HG03439 (cell line): ENCODE measurements around the gene IRF2BP1.
"Not testable (repeated sequence)": the region's sequence is repeated elsewhere in the genome, so short reads cannot be mapped to it uniquely, and the experiment has no call there.

Experiments
- ATAC-seq: cut with Tn5 transposase; IDR thresholded peaks from one replicate; pipeline ENCODE4 v1.9.1; 2021; ENCODE audit warnings: mild to moderate bottlenecking, moderate library complexity; ENCODE audit not compliant: unreplicated experiment

Gene IRF2BP1

GRCh38 chr19:45902651-45903625 is 17.0 kb upstream of the IRF2BP1 start:
- peak; percentile 85 for ATAC-seq

- no peak for ATAC-seq
Observed at GRCh38 chr19:45901912-45902650, 16.1 kb upstream of the IRF2BP1 start, which contains the start of gene MYPOP. Gene MYPOP (minus strand): TSS chr19:45902613. CDS start chr19:45901773, 840 bp downstream.

DNA sequence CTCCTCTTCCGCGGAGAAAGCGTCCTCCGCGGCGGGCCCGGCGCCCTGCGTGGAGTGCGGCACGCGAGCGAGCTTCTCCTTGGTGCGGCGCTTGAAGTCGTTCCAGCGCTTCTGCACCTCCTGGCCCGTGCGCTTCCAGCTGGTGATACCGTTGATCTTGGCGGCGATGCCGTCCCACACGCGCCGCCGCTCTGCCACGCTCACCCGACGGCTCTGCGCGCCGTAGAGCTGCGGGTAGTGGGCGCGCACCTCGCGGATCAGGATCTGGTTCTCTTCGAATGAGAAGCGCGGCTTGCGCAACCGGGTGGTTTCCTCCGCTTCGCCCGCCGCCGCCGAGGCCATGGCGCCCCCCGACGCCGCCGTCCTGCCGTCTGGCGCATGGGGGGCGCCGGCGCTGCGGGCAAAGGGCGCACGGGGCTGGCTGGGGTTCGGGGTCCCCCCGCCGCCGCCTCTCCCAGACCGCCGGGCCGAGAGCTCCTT is 15.5 kb upstream of the IRF2BP1 start:
- ATAC-seq, result no peak

GRCh38 chr19:45900738-45901431 is 14.9 kb upstream of the IRF2BP1 start:
- no peak for ATAC-seq

GRCh38 chr19:45899919-45900589 is 14.1 kb upstream of the IRF2BP1 start:
- ATAC-seq, result no peak

- no peak for ATAC-seq
Observed at GRCh38 chr19:45899253-45899652, 13.3 kb upstream of the IRF2BP1 start.

DNA sequence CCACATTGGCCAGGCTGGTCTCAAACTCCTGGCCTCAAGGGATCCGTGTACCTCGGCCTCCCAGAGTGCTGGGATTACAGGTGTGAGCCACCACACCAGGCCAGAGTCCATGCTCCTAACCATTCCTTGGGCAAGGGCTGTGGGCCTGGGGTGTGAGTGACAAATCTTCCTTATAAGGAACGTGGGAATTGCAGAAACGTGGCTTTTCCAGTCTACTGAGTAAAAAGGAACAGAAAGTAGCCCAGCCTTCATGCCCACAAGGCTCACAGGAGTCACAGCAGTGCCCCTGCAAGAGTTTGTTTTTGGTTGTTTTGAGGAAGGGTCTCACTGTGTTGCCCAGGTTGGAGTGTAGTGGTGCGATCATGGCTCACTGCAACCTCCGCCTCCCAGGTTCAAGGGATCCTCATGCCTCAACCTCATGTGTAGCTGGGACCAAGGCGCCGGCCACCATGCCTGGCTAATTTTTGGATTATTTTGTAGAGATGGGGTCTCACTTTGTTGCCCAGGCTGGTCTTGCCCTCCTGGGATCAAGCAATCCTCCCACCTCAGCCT is 11.4 kb upstream of the IRF2BP1 start:
- no peak for ATAC-seq

DNA sequence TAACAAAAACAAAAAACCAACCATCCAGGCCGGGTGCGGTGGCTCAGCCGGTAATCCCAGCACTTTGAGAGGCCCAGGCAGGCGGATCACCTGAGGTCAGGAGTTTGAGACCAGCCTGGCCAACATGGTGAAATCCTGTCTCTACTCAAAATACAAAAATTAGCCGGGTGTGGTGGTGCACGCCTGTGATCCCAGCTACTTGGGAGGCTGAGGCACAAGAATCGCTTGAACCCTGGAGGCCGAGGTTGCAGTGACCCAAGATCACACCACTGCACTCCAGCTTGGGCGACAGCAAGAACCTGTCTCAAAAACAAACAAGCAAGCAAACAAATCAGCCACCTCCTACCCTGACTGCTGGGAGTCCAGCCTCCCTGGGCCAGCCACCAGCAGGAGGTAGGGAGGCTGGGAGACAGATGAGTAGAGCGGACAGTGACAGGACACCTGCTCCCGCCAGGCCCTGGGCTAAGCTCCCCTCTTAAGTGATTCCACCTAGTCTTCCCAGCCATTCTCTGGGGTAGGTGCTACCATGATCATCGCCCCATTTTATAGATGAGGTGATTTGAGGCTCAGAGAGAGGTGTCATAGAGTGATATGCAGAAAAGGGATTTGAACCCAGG is 10.2 kb upstream of the IRF2BP1 start:
- ATAC-seq, result not testable (repeated sequence)

GRCh38 chr19:45895519-45895972 is 9.6 kb upstream of the IRF2BP1 start:
- ATAC-seq, result no peak

DNA sequence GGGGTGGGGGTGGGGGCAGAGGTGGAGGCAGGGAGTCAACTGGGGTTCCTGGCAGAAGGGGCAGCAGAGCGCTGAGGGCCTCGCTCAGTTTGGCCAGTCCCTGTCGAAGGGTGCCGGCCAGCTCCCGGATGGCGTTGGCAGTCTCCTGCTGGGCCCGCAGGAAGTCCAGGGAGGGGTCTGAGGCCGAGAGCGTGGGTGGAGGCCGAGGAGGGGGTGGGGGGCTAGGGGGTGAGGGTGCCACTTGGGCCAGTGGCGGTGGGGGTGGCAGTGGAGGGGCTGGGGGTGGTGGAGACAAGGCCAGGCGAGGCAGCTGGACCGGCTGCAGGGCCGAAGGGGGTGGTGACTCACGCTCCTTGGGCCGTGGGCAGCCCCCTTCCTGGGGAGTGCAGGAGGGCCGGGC is 4.9 kb upstream of the IRF2BP1 start:
- ATAC-seq, result no peak

GRCh38 chr19:45889210-45889885 is 3.4 kb upstream of the IRF2BP1 start:
- ATAC-seq, result no peak

DNA sequence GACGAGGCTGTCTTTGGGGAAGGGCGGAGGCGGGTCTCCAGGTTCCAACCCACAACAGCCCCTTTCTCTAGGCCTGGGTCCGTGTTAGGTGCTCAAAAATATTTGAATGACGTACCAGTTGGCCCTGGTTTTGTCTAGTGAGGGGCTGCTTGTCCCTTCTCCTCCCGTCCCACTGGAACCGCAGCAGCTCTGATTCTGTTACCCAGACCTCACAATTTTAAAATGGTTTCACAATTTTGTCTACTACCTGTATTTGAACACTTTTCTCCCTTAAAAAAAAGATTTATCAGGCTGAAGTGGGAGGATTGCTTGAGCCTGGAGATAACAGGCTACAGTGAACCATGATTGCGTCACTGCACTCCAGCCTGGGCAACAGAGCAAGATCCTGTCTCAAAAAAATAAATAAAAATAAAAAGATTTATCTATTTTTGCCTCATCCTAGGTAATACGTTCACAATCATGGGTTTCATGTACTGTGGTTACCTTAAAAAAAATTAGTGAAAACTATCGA is 1.3 kb upstream of the IRF2BP1 start:
- ATAC-seq, result no peak

GRCh38 chr19:45886427-45887199 is 672 bp upstream of the IRF2BP1 start:
- ATAC-seq, result peak; percentile 38

GRCh38 chr19:45884682-45885555 is 1.0 kb downstream of the IRF2BP1 start:
- peak; percentile 0 for ATAC-seq

GRCh38 chr19:45883881-45884681 is 1.9 kb downstream of the IRF2BP1 start:
- no peak for ATAC-seq

DNA sequence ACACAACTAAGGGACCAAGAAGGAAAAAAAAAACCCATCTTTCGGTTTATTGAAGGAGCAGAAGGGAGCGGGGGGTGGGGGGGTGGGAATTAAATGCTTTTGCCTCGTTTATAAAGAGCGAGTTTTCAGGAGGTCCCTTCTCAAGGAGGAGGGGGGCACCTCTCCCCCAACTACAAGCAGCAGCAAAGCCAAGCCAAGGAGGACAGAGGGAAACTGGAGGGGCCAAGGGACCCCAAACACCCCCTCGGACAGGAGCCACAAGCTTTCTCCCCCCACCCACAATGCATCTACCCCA is 2.4 kb downstream of the IRF2BP1 start:
- no peak for ATAC-seq
